Bone marrow (tissue), 2 donors: ENCODE data around the gene ZFHX2.
"Not testable (repeated sequence)": the region's sequence is repeated elsewhere in the genome, so short reads cannot be mapped to it uniquely, and the experiment has no call there.

ENCODE experiments used
- DNase-seq, 2 donors: peaks; one replicate each; lab custom pipeline; 2025; lab: John Stamatoyannopoulos, UW

ZFHX2 gene

GRCh38 chr14:23539248-23540140, 12.1 kb downstream of the ZFHX2 start:
- peak in 1 of 2 donors; percentile 8 for DNase-seq

GRCh38 chr14:23538785-23539184, 12.8 kb downstream of the ZFHX2 start:
- no peak for DNase-seq

- DNase-seq, result no peak
Observed at GRCh38 chr14:23538050-23538718, 13.4 kb downstream of the ZFHX2 start.

- DNase-seq, result no peak
Observed at GRCh38 chr14:23537351-23538049, 14.1 kb downstream of the ZFHX2 start.

GRCh38 chr14:23536906-23537305, 14.7 kb downstream of the ZFHX2 start:
- DNase-seq, result not testable (repeated sequence)

GRCh38 chr14:23536494-23536893, 15.1 kb downstream of the ZFHX2 start:
- DNase-seq, result no peak

- no peak for DNase-seq
Observed at GRCh38 chr14:23535943-23536342, 15.6 kb downstream of the ZFHX2 start.

- no peak for DNase-seq
Observed at GRCh38 chr14:23533652-23534435, 17.7 kb downstream of the ZFHX2 start.

- DNase-seq, result no peak
Observed at GRCh38 chr14:23532658-23533057, 18.9 kb downstream of the ZFHX2 start.

GRCh38 chr14:23531391-23531790, 20.2 kb downstream of the ZFHX2 start:
- DNase-seq, result no peak

- peak in 1 of 2 donors; percentile 68 for DNase-seq
Observed at GRCh38 chr14:23530375-23531055, 21.1 kb downstream of the ZFHX2 start.

- no peak for DNase-seq
Observed at GRCh38 chr14:23529016-23529415, 22.5 kb downstream of the ZFHX2 start.

- DNase-seq, result no peak
Observed at GRCh38 chr14:23528555-23528954, 23.0 kb downstream of the ZFHX2 start.

GRCh38 chr14:23525611-23526010, 26.0 kb downstream of the ZFHX2 start:
- DNase-seq, result no peak

GRCh38 chr14:23524954-23525353, 26.6 kb downstream of the ZFHX2 start:
- no peak for DNase-seq

- DNase-seq, result no peak
Observed at GRCh38 chr14:23523229-23524016, 28.1 kb downstream of the ZFHX2 start.

GRCh38 chr14:23522643-23523198, 28.8 kb downstream of the ZFHX2 start:
- no peak for DNase-seq

- DNase-seq, result no peak
Observed at GRCh38 chr14:23521785-23522640, 29.6 kb downstream of the ZFHX2 start.

GRCh38 chr14:23520899-23521533, 30.5 kb downstream of the ZFHX2 start:
- DNase-seq, result no peak
